Activated CD4-positive, alpha-beta T cell treated with anti-CD3 and anti-CD28 coated beads, Interleukin-2, amount 50 U/mL, for 4 hours (primary cell): Measurements from ENCODE around the gene MYLK3.

ENCODE experiments used
- DNase-seq, 2 experiments: peaks; one replicate each; pipeline ENCODE4 v3.0.0-alpha.2; 2020

MYLK3 gene

GRCh38 chr16:46757339-46758050 lies 9.4 kb upstream of the MYLK3 start:
- no peak for DNase-seq

- no peak for DNase-seq
Measured at GRCh38 chr16:46756772-46757171, 8.6 kb upstream of the MYLK3 start.

GRCh38 chr16:46753015-46753414 lies 4.9 kb upstream of the MYLK3 start:
- no peak for DNase-seq

GRCh38 chr16:46751381-46751780 lies 3.2 kb upstream of the MYLK3 start:
- DNase-seq = no peak

- no peak for DNase-seq
Measured at GRCh38 chr16:46748775-46749705, 896 bp upstream of the MYLK3 start.

- no peak for DNase-seq
Measured at GRCh38 chr16:46746821-46747776, 1.0 kb downstream of the MYLK3 start.

- no peak for DNase-seq
Measured at GRCh38 chr16:46745617-46746016, 2.5 kb downstream of the MYLK3 start.

GRCh38 chr16:46743232-46743719 lies 4.9 kb downstream of the MYLK3 start:
- no peak for DNase-seq

GRCh38 chr16:46739934-46740333 lies 8.2 kb downstream of the MYLK3 start:
- no peak for DNase-seq

GRCh38 chr16:46737621-46738214 lies 10.4 kb downstream of the MYLK3 start:
- DNase-seq = no peak

- DNase-seq = no peak
Measured at GRCh38 chr16:46736695-46737094, 11.4 kb downstream of the MYLK3 start.

GRCh38 chr16:46733319-46733830 lies 14.8 kb downstream of the MYLK3 start:
- DNase-seq = no peak

DNA sequence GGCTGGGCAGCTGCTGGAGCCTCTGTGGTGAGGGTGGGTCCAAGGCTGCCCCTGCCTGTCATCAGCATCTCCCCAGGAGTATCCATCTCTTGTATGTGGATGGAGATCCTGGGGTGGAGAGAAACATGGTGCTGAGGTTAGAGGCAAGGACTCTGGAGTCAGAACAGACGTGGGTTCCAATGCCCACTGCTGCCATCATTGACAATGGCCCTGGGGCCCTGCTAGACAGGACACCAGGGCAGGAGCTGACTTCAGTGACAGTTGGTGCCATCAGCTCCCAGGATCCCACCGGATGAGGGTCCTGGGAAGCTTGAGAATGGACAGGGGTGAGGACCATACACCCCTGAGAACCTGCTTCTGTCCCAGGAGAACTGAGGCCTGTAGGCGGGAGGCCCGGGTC lies 15.6 kb downstream of the MYLK3 start:
- DNase-seq = no peak

GRCh38 chr16:46731691-46732555 lies 16.2 kb downstream of the MYLK3 start:
- no peak for DNase-seq

DNA sequence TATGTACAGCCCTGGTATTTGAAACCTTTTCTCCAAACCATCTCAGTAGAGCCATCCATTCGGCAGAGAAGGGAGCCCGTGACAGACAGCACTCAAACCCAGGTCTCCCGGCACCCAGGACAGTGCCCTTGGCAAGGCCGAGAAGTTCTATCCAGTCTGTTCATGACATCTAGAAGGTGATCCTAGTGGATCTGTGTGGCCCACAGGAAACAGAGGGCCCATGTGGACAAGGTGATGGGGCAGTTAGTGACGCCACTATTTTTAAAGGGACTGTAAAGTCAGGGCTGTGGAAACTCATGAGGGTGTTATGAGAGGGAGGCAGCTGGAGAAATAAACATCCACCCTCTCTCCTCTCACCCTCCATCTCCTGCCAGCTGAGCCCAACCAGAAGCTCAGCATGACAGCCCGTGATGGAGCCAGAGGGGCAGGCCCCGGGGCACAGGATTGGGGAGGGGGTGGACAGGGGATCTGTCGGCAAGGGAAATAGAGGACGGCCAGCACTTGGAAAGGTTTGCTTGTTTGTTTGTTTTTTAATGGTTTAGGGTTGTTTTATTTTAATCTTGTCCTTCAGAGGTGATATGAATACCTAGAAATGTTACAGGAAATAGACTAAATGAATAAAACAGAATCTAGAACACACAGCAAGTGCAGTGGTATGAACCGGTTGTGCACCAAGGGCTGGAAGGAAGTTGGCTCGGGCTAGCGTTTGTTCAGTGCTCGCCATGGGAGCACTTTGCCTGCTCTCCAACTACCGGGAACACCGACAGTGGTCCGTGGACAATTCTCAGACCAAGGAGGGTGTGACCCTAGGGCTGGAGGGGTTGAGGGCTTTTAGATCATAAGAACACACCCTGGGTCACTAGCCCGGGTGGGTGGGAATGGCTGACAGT lies 17.1 kb downstream of the MYLK3 start:
- no peak for DNase-seq

GRCh38 chr16:46730126-46730525 lies 18.0 kb downstream of the MYLK3 start:
- DNase-seq = no peak

DNA sequence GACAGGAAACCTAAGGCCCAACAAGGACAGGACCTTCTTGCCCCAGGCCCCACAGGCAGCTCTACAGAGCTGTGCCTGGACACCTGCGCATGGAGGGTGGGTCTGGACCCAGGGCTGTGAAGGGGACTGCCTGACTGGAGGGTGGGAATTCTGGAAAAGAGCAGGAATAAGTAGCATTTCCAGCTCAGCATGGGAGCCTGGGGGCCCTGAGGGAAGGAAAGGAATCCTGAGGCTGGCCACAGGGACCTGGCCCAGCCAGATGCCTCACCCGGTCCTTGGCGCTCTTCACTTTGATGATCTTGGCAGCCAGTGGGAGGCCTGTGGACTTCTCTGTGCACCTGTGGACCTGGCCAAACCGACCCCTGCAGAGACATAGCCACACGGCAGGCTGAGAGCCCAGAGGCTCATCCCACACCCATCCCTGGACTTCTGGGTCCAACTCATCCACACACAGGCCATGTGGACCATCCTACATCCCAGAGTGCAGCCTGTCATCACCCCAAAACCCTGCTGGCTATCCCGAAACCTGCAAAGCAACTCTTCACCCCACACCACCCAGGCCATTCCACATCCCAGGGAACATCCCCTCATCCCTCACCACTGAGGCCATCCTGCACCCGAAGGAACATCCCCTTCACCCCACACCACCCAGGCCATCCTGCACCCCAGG lies 18.7 kb downstream of the MYLK3 start:
- DNase-seq = no peak

DNA sequence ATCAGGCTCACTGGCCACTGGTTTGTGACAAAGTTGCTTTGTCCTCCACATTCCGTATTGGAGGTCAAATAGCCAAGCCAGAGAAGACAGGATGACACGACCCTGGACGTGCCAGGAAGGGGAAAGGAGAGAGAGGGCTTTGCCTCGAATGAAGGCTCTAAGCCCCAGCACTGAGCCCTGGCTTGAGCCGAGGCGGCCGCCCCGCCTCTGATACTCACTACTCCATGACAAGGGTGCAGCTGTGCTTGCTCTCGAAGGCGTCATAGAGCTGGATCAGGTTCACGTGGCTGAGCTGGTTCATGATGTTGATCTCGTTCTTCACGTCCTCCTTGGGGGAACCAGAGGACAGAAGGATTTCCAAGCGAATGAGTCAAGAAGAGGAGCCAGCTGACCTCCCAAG lies 19.3 kb downstream of the MYLK3 start:
- no peak for DNase-seq

GRCh38 chr16:46727630-46728029 lies 20.5 kb downstream of the MYLK3 start:
- DNase-seq = no peak
